ENCODE measurements around the gene TDRD9. TPM values are rescaled to one million over a fixed set of nuclear protein-coding genes. Genes with fewer than 3 reads are reported as not detected.

Gene TDRD9
- polyA plus RNA-seq, 4 donors: 0.27 to 0.89 (median 0.45) TPM

DNA sequence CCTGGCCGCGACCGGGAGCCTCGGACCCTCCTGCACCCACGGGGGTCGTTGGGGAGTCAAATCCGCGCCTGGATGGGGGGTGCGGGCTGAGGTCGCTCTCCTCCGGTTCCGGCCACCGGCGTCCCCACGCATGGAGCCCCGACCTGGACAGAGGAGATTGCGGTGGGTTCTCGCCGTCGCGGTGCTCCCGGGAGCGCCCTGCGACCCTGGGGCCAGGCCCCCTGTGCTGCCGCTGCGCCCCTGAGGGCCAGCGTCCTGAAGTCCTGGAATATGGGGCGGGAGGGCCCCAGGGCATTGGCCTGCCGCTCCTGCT lies 157.6 kb downstream of the TDRD9 start:
- H3K27ac ChIP-seq (ENCODE audit: low read depth in 1 of 3, low read length in 2 of 3): no peak overlapping the region
- no peak for DNase-seq
- H3K4me1 ChIP-seq (ENCODE audit: control insufficient read depth in 3 of 3, insufficient read depth in 2 of 3, low read depth in 1 of 3, low read length in 2 of 3): peaks cover 2 to 50% (median 19%) of the 10 kb centered on the region in 3 donors
- H3K9me3 ChIP-seq (ENCODE audit: control insufficient read depth in 2 of 2, insufficient read depth in 1 of 2, low read depth in 1 of 2, low read length in 1 of 2): peaks cover 0 to 3% of the 10 kb centered on the region in 2 donors
- WGBS, 3 donors: 8 to 45% (median 37%) methylated on average over 15 to 29 of the region's 29 CpGs
- H3K36me3 ChIP-seq (ENCODE audit: control insufficient read depth in 3 of 3, insufficient read depth in 2 of 3, low read depth in 1 of 3, low read length in 3 of 3): no peaks in the 10 kb centered on the region
- peak overlapping the region in 2 of 3 donors; percentile 19 to 33 for H3K4me3 ChIP-seq (ENCODE audit: low read depth in 1 of 3, low read length in 3 of 3)
- H3K27me3 ChIP-seq (ENCODE audit: control insufficient read depth in 3 of 3, insufficient read depth in 3 of 3, low read length in 3 of 3): peaks cover 0 to 9% (median 0%) of the 10 kb centered on the region in 3 donors
- FAIRE-seq: no peak

DNA sequence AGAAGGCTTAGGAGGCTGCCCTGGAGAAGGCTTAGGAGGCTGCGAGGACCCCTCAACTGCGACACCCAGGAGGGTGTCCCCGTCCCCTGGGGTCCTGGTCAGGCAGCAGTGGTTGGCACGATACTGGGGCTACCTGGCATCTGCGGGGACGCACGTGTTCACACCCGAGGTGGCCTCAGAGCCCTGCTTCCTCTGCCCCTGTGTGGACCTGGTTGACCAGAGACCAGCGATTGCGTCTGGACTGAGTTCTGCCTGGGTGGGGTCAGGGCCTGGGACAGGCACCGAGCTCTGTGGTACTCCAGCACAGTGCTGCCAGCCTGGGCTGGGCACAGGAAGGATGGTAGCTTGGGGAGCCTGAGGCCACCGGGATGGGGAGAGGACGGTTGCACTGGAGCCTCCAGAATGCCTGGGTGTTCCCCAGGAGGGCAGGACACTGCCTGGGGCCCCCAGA lies 158.0 kb downstream of the TDRD9 start:
- Histone ChIP-seq H3K27ac (ENCODE audit: low read depth in 1 of 3, low read length in 2 of 3) (no peak overlapping the region), H3K36me3 (ENCODE audit: control insufficient read depth in 3 of 3, insufficient read depth in 2 of 3, low read depth in 1 of 3, low read length in 3 of 3) (no peaks in the 10 kb centered on the region), H3K27me3 (ENCODE audit: control insufficient read depth in 3 of 3, insufficient read depth in 3 of 3, low read length in 3 of 3) (peaks cover 0 to 9% (median 0%) of the 10 kb centered on the region in 3 donors), H3K9me3 (ENCODE audit: control insufficient read depth in 2 of 2, insufficient read depth in 1 of 2, low read depth in 1 of 2, low read length in 1 of 2) (peaks cover 0 to 3% of the 10 kb centered on the region in 2 donors), H3K4me1 (ENCODE audit: control insufficient read depth in 3 of 3, insufficient read depth in 2 of 3, low read depth in 1 of 3, low read length in 2 of 3) (peaks cover 2 to 47% (median 19%) of the 10 kb centered on the region in 3 donors), H3K4me3 (ENCODE audit: low read depth in 1 of 3, low read length in 3 of 3) (no peak overlapping the region)
- 37 to 71% (median 58%) methylated on average over 13 of the region's 13 CpGs for WGBS, 3 donors
- no peak for FAIRE-seq
- DNase-seq: no peak

DNA sequence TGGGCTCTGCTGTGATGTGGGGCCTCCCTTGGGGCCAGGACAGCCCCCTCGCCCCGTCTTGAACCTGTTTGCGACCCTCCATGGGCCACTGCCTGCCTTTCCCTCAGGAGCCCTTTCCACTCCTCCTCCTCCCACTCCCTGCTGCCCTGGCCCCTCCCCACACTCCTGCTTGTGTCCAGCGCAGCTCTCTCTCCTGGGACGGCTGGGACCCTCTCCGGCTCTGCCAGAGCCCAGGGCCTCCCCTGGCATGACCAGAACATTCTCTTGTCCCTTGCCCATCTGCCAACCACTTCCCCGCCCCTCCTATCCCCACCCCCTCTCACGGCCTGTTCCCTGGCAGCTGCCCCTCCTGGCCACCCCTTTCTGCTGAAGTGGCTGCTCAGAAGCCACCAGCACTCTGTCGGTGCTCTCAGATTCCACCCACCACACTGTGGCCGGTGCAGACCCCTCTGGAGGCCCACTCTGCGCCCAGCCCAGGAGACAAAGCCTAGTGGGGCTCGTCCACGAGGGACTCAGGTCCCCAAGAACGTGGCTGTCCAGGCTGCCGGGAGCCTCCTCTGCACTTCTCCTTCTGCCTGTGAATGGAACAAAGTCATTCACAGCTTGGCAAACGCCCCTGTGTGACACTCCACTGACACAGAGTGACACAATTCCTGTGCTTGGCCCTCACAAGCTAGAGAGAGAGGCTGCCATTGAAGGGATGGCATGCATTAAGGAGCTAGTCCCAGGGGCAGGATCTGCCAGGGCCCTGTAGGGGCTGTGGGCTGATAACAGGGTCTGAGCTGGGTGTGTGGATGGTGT lies 158.6 kb downstream of the TDRD9 start:
- Histone ChIP-seq H3K4me3 (ENCODE audit: low read depth in 1 of 3, low read length in 3 of 3) (no peak overlapping the region), H3K27ac (ENCODE audit: low read depth in 1 of 3, low read length in 2 of 3) (no peak overlapping the region), H3K36me3 (ENCODE audit: control insufficient read depth in 3 of 3, insufficient read depth in 2 of 3, low read depth in 1 of 3, low read length in 3 of 3) (no peaks in the 10 kb centered on the region), H3K27me3 (ENCODE audit: control insufficient read depth in 3 of 3, insufficient read depth in 3 of 3, low read length in 3 of 3) (peaks cover 0 to 9% (median 0%) of the 10 kb centered on the region in 3 donors), H3K4me1 (ENCODE audit: control insufficient read depth in 3 of 3, insufficient read depth in 2 of 3, low read depth in 1 of 3, low read length in 2 of 3) (peaks cover 2 to 40% (median 19%) of the 10 kb centered on the region in 3 donors), H3K9me3 (ENCODE audit: control insufficient read depth in 2 of 2, insufficient read depth in 1 of 2, low read depth in 1 of 2, low read length in 1 of 2) (peaks cover 0 to 3% of the 10 kb centered on the region in 2 donors)
- no peak for FAIRE-seq
- DNase-seq: no peak
- WGBS, 3 donors: 47 to 66% (median 54%) methylated on average over 16 of the region's 16 CpGs

DNA sequence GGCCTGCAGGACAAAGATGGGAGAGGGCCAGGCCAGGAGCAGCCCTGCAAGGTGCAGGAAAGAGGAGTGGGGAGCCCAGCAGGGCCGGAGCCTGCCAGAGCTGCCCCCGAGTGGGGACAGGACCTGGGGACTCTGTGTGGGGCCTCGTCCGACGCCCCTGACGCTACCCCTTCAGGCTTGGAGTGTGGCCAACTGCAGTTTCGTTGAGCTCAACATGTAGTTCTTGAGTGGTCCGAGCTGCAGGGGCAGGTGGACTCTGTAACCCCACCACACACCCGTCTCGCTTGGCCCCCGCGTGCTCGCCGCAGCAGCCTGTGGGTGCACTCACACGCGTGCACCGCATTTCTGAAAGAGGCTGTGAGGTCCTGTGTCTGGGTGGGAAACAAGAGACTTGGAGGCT lies 159.2 kb downstream of the TDRD9 start:
- Histone ChIP-seq H3K4me1 (ENCODE audit: control insufficient read depth in 3 of 3, insufficient read depth in 2 of 3, low read depth in 1 of 3, low read length in 2 of 3) (peaks cover 2 to 34% (median 19%) of the 10 kb centered on the region in 3 donors), H3K36me3 (ENCODE audit: control insufficient read depth in 3 of 3, insufficient read depth in 2 of 3, low read depth in 1 of 3, low read length in 3 of 3) (no peaks in the 10 kb centered on the region), H3K4me3 (ENCODE audit: low read depth in 1 of 3, low read length in 3 of 3) (no peak overlapping the region), H3K27ac (ENCODE audit: low read depth in 1 of 3, low read length in 2 of 3) (peak overlapping the region in 1 of 3 donors; percentile 25), H3K9me3 (ENCODE audit: control insufficient read depth in 2 of 2, insufficient read depth in 1 of 2, low read depth in 1 of 2, low read length in 1 of 2) (peaks cover 0 to 3% of the 10 kb centered on the region in 2 donors), H3K27me3 (ENCODE audit: control insufficient read depth in 3 of 3, insufficient read depth in 3 of 3, low read length in 3 of 3) (peaks cover 0 to 9% (median 0%) of the 10 kb centered on the region in 3 donors)
- WGBS, 3 donors: 54 to 72% (median 69%) methylated on average over 17 of the region's 17 CpGs
- DNase-seq (no peak), FAIRE-seq (no peak)

DNA sequence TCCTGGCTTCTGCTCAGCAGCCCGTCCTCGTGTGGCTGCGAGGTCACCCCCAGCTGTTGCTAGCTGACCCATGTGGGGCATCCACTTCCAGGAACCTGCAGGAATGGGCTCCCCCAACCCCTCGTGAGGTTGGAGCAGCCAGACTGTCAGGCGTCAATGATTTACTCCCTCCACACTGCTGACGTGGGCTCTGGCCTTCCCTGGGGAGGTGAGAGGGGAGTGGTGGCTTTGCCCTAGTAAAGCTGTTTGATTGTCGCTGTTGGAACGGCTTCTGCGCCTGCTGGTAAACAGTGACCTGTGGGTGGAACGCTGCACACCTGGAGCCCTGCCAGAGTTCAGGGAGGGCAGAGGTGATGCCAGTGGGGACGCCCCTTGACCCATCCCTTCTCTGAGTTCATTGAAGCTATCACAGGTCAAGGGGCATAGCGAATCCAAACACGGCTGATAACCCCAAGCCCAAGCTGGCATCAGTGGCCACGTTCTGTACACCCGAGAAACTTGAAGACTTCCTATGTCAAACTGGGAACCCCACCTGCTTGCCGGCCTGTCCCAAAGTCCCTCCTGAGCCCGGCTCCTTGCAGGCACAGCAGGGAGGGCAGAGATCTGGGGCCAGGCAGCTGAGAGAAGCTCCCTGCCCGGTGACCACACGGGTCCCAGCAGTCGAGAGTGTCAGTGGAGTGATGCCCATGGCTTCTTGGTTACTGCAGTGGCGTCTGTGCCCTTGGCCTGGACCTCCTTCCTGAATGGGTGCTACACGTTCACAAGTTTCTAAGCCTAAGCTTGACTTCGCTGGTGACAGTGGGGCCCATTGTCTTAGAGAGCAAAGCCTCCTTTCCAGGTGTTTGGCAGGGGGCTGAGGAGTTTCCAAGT lies 160.0 kb downstream of the TDRD9 start:
- Histone ChIP-seq H3K4me1 (ENCODE audit: control insufficient read depth in 3 of 3, insufficient read depth in 2 of 3, low read depth in 1 of 3, low read length in 2 of 3) (peaks cover 2 to 31% (median 17%) of the 10 kb centered on the region in 3 donors), H3K27ac (ENCODE audit: low read depth in 1 of 3, low read length in 2 of 3) (peak overlapping the region; percentile 23 to 53 (median 25)), H3K27me3 (ENCODE audit: control insufficient read depth in 3 of 3, insufficient read depth in 3 of 3, low read length in 3 of 3) (peaks cover 0 to 9% (median 0%) of the 10 kb centered on the region in 3 donors), H3K4me3 (ENCODE audit: low read depth in 1 of 3, low read length in 3 of 3) (no peak overlapping the region), H3K9me3 (ENCODE audit: control insufficient read depth in 2 of 2, insufficient read depth in 1 of 2, low read depth in 1 of 2, low read length in 1 of 2) (peaks cover 0 to 3% of the 10 kb centered on the region in 2 donors), H3K36me3 (ENCODE audit: control insufficient read depth in 3 of 3, insufficient read depth in 2 of 3, low read depth in 1 of 3, low read length in 3 of 3) (no peaks in the 10 kb centered on the region)
- DNase-seq (peak; percentile 79 to 90), FAIRE-seq (no peak)
- 19 to 55% (median 37%) methylated on average over 23 of the region's 23 CpGs for WGBS, 3 donors

DNA sequence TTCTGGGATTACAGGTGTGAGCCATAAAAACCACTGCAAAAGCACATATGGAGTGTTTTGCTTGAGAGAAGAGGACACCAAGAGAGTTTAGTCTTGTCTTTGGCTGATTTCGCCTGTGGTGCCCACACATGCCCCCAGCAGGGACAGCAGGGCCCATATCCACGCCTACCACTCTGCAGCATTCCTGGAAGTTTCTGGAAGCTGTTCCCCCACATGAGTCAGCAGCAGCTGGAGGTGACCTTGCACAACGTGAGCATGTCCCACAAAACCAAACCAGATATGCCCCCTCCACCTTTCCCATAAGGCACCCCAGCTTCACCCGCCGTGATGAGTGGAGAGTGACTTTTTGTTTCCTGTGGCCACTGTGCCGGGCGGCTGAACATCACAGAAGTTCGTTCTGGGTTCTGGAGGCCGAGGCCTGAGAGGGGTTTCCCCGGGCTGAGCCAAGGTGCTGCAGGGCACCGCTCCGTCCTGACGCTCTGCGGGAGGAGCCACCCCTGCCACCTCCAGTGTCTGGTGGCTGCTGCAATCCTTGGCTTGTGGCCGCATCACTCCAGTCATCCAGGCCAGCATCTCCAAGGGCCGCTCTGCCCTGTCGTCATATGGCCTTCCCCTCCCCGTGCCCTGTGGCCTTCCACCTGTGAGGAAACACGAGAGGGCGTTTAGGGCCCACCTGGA lies 162.0 kb downstream of the TDRD9 start:
- no peak overlapping the region for H3K4me3 ChIP-seq (ENCODE audit: low read depth in 1 of 3, low read length in 3 of 3)

DNA sequence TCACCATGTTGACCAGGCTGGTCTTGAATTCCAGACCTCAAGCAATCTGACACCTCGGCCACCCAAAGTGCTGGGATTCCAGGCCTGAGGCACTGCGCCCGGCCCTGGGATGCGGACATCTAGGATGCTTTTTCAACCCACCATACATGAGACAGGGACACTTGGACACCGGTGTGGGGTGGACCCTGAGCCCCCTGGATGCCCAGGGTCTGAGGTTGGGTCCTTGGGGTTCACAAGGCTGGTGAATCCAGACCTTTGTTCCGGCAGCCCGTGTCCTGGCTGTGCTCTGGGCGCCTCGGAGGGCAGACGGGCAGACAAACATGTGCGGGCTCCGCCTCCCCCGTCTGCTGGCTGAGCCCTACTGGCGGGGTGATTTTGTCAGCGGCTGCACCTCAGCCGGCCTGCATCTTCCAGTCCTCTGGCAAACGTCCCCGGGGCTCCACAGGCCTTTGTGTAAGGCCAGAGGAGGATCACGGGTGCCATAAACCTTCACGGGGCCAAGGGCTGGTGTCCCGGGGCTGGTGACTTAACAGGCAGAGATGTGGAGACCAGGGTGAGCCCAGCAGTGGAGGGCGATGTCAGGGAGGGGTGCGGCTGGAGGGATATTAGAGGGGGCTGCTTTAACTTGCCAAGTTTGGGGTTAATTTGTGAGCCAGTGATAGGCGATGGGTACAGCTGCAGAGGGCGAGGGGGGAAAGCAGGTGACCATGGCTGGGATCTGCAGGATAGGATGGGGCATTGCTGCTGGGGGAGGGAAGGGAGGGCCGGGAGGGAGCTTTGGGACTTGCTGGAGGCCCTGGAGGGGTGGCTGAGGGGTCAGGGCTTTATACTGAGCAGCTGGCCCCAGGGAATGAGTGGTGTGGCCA lies 163.0 kb downstream of the TDRD9 start:
- 39 to 54% (median 53%) methylated on average over 21 to 26 of the region's 26 CpGs for WGBS, 3 donors
- H3K27me3 ChIP-seq (ENCODE audit: control insufficient read depth in 3 of 3, insufficient read depth in 3 of 3, low read length in 3 of 3): no peaks in the 10 kb centered on the region
- H3K36me3 ChIP-seq (ENCODE audit: control insufficient read depth in 3 of 3, insufficient read depth in 2 of 3, low read depth in 1 of 3, low read length in 3 of 3): no peaks in the 10 kb centered on the region
- no peak for FAIRE-seq
- H3K4me3 ChIP-seq (ENCODE audit: low read depth in 1 of 3, low read length in 3 of 3): no peak overlapping the region
- peaks cover 0 to 3% of the 10 kb centered on the region in 2 donors for H3K9me3 ChIP-seq (ENCODE audit: control insufficient read depth in 2 of 2, insufficient read depth in 1 of 2, low read depth in 1 of 2, low read length in 1 of 2)
- DNase-seq: no peak
- H3K4me1 ChIP-seq (ENCODE audit: control insufficient read depth in 3 of 3, insufficient read depth in 2 of 3, low read depth in 1 of 3, low read length in 2 of 3): peaks cover 2 to 22% (median 12%) of the 10 kb centered on the region in 3 donors
- H3K27ac ChIP-seq (ENCODE audit: low read depth in 1 of 3, low read length in 2 of 3): no peak overlapping the region

More for the DNA sequence above, 162.0 kb downstream of the TDRD9 start:
- 84 to 91% (median 91%) methylated on average over 20 of the region's 20 CpGs for WGBS, 3 donors
- Histone ChIP-seq H3K36me3 (ENCODE audit: control insufficient read depth in 3 of 3, insufficient read depth in 2 of 3, low read depth in 1 of 3, low read length in 3 of 3) (no peaks in the 10 kb centered on the region), H3K27me3 (ENCODE audit: control insufficient read depth in 3 of 3, insufficient read depth in 3 of 3, low read length in 3 of 3) (no peaks in the 10 kb centered on the region), H3K9me3 (ENCODE audit: control insufficient read depth in 2 of 2, insufficient read depth in 1 of 2, low read depth in 1 of 2, low read length in 1 of 2) (peaks cover 0 to 3% of the 10 kb centered on the region in 2 donors), H3K4me1 (ENCODE audit: control insufficient read depth in 3 of 3, insufficient read depth in 2 of 3, low read depth in 1 of 3, low read length in 2 of 3) (peaks cover 2 to 22% (median 12%) of the 10 kb centered on the region in 3 donors), H3K27ac (ENCODE audit: low read depth in 1 of 3, low read length in 2 of 3) (no peak overlapping the region)
- no peak for DNase-seq
- no peak for FAIRE-seq
